ENCODE measurements around the gene PSME1.
A peak's percentile ranks its signal among the peaks of the same experiment; 100 is the strongest.

PSME1 gene

DNA sequence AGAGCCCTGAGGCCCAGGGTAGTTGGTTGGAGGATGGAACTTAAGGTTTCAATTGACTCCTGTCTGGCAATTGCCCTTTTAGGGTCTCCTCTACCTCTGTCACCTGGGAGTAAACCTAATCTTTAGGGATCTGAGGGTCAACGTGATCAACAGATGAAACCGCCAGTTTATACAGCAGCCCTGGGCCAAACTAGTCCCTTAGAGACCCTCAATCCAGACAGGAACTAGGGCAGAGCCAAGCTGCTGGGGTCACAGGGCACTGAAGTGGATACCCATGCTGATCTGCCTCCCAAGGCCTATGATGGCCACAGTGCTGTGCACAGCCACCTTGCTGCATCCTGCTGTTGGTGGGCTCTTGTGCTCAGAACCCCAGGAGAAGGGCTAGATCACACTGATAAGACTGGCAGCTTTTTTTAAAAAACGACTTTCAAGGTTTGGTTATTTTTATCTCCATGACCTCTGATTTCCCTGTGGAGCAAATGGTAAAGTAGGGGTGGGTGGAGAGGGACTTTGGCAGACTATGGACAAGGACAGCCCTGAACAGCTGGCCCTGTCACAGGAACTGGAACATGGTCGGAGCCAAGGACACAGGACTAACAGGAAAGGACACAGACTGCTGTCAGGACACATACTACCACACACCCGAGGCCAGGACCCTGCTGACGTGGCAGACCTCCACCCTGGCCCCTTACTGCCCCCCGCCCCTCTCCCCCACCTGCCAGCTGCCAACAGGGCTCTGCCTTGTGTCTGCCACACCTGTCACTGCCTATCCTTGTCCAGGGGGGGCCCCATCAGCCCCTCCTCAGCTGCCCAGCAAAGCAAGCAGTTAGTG, 5.1 kb upstream of the PSME1 start:
- DNase-seq: no peak

DNA sequence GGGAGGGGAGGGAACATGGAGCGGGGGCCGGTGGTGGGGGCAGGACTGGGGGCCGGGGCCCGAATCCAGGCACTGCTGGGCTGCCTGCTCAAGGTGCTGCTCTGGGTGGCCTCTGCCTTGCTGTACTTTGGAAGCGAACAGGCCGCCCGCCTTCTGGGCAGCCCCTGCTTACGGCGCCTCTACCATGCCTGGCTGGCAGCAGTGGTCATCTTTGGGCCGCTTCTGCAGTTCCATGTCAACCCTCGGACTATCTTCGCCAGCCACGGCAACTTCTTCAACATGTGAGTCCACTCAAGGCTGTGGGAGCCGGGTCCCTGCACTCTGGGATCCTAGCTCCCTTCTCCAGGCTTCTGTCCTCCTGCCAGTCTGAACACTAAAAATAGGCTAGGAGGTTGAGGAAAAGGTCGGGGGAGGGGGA, 4.4 kb upstream of the PSME1 start:
- DNase-seq: no peak

DNA sequence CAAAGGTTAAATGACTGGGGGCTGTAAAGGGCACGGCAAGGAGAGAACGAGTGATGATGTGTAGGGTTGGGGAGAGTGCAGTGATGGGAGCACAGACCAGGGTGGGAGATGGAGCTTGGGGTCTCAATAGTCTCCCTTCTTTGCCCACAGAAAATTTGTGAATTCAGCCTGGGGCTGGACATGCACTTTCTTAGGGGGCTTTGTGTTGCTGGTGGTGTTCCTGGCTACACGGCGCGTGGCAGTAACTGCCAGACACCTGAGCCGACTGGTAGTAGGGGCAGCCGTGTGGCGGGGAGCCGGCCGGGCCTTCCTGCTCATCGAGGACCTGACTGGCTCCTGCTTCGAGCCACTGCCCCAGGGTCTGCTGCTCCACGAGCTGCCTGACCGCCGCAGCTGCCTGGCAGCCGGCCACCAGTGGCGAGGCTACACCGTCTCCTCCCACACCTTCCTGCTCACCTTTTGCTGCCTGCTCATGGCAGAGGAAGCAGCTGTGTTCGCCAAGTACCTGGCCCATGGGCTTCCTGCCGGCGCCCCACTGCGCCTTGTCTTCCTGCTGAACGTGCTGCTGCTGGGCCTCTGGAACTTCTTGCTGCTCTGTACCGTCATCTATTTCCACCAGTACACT, 3.8 kb upstream of the PSME1 start:
- no peak for DNase-seq

DNA sequence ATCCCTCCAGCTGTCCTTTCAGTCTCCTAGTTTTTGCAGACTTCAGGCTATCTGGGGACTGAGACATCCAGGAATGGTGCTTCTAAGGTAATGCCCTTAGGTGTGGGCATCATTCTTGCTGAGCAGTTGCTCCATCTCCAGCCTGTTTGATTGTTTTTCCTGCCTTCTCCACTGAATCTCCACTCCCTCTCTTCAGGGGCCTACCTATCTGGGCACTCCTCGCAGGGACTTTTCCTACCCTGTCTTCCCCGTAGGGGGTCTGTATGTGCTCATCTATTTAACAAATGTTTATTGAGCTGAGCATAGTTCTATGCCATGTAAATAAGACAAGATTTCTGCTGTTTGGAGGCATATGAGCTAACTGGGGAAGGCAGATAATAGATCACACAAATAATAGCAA, 3.0 kb upstream of the PSME1 start:
- no peak for DNase-seq

DNA sequence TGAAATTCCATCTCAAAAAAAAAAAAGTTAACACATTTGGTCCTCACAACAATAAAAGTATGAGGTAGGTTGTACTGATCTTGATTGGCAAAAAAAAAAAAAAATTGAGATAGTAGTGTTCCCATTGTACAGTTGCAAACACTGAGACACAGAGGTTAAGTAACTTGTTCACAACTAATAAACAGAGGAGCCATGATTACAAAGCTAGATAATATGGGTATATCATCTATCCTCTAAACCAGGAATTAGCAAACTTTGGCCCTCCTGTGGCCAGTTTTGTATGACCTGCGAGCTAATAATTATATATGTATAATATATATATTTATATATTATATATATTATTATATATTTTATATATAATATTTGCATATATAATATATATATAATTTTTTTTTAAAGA, 2.3 kb upstream of the PSME1 start:
- no peak for DNase-seq

DNA sequence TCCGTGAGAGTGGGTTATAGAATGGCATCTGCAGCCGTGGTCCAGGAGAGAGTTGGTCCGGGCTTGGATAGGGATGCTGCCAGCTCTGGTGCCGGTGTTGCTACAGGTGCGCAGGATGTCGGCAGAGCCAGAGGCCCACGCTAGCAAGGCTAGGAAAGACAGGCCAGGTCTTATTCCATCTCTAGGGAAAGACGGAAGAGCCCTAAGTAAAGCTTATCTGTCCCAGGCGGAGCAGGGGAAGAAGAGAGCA, 485 bp upstream of the PSME1 start:
- no peak for DNase-seq

DNA sequence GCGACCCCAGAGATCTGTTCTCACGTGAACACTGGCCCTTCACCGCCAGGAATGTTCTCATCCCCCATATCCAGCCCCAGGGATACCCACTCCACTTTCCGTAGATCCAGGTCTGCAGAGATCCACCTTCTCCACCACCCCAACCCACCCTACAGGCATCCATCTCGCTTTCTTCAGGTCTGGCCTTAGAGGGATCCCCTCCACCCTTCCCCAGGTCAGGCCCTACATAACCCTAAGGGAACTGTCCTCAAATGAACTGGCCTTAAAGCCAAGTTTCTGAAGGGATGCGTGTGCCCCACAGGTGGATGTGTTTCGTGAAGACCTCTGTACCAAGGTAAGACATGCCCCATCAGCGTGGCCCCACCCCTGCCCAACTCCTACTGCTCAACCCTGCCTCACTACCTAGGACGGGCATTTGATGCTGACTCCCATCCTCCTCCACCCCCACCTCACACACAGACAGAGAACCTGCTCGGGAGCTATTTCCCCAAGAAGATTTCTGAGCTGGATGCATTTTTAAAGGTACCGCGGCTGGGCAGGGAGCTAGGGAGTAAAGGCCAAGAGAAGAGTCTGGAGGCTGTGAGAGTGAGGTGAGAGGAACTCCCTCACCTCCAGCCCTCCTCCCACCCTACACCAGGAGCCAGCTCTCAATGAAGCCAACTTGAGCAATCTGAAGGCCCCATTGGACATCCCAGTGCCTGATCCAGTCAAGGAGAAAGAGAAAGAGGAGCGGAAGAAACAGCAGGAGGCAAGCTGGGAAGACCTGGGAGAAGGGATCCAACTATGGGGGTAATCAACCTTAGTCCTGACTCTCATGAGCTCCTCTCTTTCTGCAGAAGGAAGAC, 912 bp downstream of the PSME1 start:
- DNase-seq: no peak

DNA sequence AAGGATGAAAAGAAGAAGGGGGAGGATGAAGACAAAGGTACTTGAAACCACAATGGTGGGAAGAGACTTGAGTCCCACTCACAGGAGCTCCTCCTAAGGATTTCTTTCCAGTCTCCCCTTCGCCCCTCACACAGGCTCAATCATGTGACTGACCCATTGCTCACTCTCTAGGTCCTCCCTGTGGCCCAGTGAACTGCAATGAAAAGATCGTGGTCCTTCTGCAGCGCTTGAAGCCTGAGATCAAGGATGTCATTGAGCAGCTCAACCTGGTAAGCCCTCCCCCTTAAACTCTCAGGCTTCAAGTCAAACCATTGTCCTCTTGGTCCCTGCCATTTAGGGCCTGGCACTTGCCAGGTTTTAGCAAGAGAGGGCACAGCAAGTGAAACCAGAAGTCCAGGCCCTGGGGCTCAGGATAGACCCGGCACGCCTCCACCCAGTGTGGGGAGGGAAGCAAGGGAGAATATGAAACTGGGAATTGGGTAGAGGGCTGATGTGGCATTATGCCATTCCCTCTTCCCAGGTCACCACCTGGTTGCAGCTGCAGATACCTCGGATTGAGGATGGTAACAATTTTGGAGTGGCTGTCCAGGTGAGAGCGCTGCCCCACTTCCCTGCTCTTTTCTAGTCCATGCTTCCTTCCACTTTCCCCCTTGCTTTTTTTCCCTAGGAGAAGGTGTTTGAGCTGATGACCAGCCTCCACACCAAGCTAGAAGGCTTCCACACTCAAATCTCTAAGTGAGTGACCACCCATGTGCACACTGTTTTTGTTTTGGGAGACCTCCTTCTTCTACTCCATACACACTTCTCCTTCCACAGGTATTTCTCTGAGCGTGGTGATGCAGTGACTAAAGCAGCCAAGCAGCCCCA, 1.8 kb downstream of the PSME1 start:
- no peak for DNase-seq

DNA sequence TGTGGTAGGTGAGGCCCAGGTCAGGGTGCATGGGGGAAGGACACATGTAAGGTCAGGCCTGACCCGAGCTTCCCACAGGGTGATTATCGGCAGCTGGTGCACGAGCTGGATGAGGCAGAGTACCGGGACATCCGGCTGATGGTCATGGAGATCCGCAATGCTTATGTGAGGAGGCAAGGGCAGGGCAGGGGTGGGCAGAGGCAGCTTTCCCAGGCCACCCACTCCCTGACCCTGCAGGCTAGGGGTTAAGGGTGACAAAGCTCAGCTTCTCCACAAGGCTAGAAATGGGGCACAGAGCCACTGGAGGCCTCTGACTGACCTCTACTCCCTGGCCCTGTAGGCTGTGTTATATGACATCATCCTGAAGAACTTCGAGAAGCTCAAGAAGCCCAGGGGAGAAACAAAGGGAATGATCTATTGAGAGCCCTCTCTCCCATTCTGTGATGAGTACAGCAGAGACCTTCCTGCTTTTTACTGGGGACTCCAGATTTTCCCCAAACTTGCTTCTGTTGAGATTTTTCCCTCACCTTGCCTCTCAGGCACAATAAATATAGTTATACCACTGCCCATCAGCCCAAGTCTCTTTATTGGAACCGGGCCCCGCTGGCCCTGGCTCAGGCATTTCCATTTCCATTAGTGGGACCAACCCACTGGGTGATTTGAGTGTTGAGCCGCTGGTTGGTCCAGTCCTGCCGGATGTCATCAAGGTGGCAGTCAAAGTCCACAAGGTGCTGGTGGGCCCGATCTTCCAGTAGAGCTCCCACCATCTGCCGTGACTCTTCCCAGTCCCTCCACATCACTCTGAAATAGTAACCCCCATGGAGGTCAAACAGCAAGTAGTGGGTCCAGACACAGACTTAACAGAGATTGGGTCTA, 2.6 kb downstream of the PSME1 start:
- no peak for DNase-seq

DNA sequence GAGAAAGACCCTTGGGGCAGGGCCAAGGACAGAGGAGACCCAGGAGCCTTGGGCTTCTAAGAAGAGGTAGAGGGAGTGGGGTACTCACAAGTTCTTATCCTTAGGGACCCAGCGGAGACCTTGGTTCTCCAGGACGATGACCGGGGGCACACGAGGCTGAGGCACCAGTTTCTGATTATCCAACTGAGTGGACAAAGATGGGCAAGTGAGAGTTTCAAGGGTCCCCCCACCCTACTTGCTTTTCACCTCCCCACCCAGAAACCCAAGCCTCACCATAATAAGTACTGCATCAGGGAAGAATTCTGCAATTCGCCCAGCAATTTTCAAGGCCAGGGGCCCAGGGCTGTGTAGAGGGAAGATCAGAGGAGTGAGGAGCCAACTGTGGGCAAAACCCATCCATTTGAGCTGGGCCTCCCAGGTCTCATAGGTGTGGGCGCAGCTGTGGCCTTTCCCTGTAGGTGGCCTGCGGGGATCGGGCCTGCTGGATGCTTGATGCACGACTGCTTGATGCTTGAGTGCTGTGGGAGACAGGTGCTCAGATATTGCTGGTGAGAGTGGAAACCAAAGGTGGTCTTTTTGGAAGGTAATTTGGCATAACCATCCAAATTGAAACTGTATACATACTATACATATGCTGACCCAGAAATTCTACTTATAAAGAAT, 3.4 kb downstream of the PSME1 start:
- DNase-seq: no peak

DNA sequence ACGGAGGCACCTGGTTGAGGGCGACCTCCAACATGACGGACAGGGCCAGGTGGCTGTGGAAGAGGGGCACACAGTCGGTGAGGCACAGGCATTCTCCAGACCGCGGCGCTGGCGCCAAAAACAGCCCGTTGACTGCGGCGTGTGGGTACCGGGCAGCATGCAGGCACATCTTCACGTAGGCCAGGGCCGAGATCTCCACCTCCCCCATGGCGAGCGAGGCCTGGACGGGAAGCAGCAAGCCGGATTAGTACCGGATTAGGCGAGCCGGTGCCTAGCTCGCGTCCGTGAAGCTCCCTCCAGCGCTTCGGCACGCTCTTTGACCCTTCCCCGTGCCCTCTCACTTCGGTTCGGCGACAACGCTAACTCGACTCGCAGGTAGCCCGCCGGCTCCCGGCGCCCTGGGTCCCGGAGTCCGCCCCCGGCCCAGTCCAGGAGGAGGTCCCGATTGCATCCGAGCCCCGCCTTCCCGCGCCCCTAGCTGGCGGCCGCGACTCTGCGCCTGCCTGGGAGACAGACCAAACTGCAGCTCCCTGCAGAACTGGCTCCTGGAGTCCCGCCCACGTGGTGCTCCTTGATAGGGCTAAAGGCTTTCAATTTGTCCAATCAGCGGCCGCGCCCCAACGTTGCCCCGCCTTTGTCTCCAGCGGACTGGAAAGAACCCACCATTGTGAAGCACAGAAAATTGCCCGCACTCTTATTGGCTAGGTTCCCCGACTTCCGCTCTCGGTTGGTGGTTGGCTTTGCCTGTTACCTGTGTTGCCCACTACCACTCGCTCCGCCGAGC, 5.3 kb downstream of the PSME1 start, which contains the start of gene EMC9:
TSS of gene EMC9 (minus strand) at position 495 of the 784 bp plus-strand sequence. CDS start at position 208, 287 bp downstream.
- DNase-seq: peak; percentile 99

DNA sequence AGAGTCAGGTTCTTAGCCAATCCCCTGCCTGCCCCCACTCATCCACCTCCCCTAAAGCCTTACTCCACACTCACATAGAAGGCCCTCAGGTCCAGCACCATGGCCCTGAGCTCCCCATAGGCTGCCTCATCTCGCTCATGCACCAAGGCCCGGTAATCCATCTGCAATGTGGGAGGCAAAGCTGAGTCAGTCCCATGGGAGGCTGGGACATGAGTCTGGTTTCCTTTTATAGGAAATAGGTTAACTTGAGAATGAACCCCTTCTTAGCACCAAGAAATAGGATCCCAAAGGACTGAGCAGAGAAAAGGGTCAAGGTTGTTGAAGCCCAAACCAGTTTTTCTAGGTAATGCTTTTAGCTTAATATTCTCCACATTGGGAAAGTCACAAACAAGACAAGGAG, 7.5 kb downstream of the PSME1 start:
- no peak for DNase-seq

DNA sequence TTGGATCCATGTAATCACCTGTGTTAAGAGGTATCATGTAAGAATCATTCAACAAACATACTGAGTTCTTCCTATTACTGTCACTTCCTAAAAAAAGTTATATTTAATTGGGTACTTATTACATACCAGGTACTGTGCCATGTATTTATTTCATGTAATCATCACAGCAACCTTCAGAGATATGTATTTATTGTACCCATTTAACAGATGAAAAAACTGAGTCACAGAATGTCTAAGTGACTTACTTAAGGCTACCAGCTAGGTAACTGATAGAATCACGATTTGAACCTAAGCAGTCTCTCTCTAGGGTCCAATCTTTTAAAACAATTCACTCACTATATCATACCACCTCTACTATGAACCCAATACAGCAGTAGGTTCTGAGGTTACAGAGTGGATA, 8.5 kb downstream of the PSME1 start:
- no peak for DNase-seq

DNA sequence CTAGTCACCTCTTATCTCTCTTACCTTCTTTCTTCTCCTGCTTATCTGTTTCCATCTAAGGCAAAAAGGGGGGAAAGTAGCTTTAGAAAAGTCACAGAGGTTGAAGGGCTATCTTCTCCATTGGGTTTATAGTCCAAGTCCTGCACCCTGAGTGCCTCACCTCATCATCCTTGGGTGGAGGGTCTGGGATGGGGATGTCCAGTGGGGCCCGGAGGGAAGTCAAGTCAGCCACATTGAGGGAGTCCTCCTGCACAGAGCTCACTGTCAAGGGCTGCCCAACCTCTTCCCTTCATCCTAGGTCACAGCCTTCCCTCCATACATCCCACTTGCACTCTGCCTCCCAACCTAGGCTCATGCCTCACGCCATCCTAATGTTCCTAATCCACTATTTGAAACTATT, 9.2 kb downstream of the PSME1 start:
- DNase-seq: no peak

DNA sequence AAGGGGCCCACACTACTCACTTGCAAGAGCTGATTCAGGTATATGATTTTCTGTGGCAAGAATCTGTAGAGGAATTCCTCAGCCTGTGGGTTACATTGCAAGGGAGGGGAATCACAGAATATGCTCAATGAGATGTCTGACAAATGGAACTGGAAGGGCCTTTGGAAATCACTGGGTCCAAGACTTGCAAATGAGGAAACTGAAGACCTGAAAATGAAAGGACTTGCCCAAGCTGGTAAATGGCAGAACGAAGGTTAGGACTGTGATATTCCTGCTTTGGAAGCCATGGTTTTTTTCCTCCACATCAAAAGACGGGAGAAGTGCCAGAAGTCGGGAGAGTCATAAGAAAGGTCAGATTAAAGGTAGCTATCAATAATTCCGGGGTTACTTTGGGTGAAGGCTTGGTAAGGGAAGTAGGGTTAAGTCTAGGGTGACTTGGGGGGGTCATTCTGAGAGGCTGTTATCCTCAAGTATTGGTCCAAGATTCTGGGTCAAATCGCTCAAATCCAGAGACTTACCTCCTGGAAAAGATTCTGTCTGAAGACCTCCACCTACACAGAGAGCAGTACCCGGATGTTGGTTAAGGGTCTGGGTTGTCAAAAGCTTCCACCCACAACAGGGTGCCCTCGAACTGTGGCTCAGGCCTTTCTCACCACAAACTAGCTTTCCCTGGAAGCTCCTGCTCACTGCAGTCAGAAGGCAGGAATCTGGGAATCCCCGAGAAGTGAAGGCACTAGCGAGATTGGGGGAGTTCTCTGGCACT, 9.9 kb downstream of the PSME1 start:
- no peak for DNase-seq

DNA sequence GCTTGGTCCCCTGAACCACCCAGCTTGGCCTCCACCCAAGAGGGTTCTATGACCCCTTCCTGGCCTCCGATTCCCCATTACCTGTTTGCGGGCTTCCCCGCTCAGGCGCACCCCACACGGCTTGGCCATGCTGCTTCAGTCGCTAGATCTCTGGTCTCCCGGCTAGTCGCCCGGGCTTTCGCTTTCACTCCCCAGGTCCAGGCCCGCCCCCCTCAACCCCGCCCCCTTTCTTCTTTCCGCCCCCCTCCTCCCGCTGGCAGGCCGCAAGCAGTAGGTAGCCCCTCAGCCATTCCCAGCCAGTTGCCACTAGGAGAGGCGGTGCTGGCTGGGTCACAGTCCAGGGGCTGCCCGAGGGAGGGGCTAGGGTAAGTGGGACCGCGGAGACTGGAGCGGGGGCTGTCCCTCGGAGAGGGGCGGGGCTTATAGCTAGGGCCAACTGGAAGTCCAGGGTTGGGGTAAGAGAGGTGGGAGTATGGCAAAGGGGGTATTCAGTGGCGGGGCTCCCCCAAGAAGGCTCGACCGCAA, 10.5 kb downstream of the PSME1 start, which contains the start of gene PSME2:
TSS of gene PSME2 (minus strand) at position 158 of the 525 bp plus-strand sequence. CDS start at position 129, 29 bp downstream.
- peak; percentile 79 for DNase-seq

DNA sequence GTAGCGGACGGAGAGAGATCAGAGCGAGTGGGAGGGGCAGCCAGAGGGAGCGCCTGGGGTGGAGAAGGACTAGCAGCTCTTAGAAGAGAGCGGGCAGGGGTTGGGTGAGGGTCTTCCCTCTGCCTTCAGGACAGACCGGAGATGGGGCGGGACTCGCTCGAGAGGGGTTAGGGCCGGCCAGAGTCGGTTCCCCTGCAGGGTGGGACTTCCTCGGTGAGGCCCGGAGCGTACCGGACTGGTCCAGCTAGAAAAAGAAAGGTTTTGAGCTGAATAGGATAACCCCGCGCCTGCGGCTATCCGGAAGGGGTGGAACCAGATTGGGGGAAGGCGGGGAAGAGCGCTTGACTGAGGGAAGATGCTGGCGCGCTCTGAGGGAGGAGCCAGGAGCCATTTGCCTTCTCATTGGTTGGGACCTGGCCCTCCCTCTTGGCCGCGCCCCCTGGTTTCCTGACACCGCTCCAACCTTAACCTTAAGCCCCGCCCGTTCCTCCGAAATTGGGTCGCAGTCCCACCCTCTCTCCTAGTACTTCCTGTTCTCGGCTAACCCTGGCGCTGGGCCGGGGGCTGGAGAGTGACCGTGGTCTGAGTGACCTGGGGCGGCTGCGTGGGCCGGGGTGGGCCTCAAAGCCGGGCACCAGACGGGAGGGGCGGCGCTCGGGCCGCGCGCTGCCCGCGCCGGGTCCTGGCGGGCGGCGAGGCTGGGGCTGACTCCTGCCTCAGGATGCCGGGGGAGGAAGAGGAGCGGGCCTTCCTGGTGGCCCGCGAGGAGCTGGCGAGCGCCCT, 11.2 kb downstream of the PSME1 start, which contains the start of gene RNF31:
TSS of gene RNF31 (plus strand) at position 521 of the 783 bp plus-strand sequence. CDS start at position 722, 201 bp downstream.
- DNase-seq: peak; percentile 89

DNA sequence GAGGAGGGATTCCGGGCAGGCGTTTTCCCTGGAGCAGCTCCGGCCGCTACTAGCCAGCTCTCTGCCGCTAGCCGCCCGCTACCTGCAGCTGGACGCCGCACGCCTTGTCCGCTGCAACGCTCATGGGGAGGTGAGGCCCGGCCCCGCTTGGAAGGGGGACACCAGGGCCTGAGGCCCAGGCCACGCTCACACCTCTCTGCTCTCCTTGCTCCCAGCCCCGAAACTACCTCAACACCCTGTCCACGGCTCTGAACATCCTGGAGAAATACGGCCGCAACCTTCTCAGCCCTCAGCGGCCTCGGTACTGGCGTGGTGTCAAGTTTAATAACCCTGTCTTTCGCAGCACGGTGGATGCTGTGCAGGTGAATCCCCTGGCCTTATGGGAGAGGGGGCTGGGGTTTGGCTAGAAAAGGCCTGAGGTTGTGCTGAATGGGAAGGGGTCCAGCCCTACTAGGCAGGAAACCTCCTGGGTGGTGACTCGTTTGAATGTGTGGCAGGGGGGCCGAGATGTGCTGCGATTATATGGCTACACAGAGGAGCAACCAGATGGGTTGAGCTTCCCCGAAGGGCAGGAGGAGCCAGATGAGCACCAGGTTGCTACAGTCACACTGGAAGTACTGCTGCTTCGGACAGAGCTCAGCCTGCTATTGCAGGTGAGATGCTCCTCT, 11.9 kb downstream of the PSME1 start:
- no peak for DNase-seq
